ENCODE measurements around the gene LHPP.

The LHPP gene

DNA sequence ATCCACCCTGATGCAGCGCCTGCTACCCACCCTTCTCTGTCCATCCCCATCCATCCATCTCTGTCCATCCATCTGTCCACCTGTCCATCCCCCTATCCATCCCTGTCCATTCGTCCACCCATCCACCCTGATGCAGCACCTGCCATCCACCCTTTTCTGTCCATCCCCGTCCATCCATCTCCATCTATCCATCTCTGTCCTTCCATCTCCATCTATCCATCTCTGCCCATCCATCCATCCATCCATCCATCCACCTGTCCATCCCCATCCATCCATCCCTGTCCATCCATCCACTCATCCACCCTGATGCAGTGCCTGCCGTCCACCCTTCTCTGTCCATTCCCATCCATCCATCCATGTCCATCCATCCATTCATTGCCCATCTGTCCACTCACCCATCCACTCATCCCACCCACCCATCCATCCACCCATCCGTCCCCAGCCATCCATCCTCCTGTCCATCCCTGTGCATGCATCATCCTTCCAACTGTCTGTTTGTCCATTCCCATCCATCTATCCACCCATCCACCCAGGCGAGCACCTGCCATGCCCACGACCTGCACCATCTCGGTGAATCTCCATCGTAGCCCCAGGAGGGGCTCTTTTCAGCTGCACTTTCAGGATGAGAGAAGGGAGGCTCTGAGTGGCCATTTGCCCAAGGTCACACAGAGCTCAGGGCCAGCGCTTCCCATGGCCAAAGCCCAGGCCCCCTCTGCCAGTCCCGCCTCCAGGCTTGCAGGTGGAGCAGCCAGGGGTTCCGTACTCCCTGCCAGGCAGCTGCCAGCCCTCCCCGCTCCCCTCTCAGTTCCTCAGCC, 137.4 kb downstream of the LHPP start:
- H3K4me1 ChIP-seq (ENCODE audit: control insufficient read depth, low read depth, low read length), result no peaks in the 10 kb centered on the region
- no peaks in the 10 kb centered on the region for H3K36me3 ChIP-seq (ENCODE audit: control insufficient read depth, low read depth, low read length)
- H3K4me3 ChIP-seq (ENCODE audit: low read length), result no peak overlapping the region
- H3K27ac ChIP-seq (ENCODE audit: low read length), result no peak overlapping the region
- no peaks in the 10 kb centered on the region for H3K9me3 ChIP-seq (ENCODE audit: control insufficient read depth, low read depth, low read length)
- H3K27me3 ChIP-seq (ENCODE audit: control insufficient read depth, insufficient read depth, low read length), result no peaks in the 10 kb centered on the region
- H3K9ac ChIP-seq (ENCODE audit: low read length), result no peak overlapping the region

DNA sequence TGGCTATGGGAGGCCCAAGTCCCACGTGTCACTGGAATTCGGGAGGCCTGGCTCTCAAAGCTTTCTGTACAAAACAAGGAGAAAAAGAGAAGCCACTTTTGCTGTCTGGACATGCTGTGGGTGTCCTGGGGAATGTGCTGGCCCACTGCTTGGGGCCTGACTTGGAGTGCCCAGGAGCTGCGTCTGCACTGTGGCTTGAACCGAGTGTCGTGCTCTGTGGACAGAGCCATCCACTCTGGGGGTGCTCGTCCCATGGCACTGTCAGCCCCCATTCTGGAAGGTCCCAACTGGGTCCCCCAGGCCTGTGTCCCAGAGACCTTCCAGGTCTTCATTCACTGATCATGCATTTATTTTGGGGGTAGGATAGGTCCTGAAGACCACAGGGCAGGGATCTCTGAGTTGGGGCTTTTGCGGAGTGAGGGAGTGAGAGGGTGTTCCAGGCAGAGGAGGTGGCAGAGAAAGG, 138.0 kb downstream of the LHPP start:
- H3K9me3 ChIP-seq (ENCODE audit: control insufficient read depth, low read depth, low read length), result no peaks in the 10 kb centered on the region
- H3K27ac ChIP-seq (ENCODE audit: low read length), result no peak overlapping the region
- H3K4me3 ChIP-seq (ENCODE audit: low read length), result no peak overlapping the region
- no peaks in the 10 kb centered on the region for H3K4me1 ChIP-seq (ENCODE audit: control insufficient read depth, low read depth, low read length)
- H3K9ac ChIP-seq (ENCODE audit: low read length), result no peak overlapping the region
- H3K27me3 ChIP-seq (ENCODE audit: control insufficient read depth, insufficient read depth, low read length), result no peaks in the 10 kb centered on the region
- no peaks in the 10 kb centered on the region for H3K36me3 ChIP-seq (ENCODE audit: control insufficient read depth, low read depth, low read length)

DNA sequence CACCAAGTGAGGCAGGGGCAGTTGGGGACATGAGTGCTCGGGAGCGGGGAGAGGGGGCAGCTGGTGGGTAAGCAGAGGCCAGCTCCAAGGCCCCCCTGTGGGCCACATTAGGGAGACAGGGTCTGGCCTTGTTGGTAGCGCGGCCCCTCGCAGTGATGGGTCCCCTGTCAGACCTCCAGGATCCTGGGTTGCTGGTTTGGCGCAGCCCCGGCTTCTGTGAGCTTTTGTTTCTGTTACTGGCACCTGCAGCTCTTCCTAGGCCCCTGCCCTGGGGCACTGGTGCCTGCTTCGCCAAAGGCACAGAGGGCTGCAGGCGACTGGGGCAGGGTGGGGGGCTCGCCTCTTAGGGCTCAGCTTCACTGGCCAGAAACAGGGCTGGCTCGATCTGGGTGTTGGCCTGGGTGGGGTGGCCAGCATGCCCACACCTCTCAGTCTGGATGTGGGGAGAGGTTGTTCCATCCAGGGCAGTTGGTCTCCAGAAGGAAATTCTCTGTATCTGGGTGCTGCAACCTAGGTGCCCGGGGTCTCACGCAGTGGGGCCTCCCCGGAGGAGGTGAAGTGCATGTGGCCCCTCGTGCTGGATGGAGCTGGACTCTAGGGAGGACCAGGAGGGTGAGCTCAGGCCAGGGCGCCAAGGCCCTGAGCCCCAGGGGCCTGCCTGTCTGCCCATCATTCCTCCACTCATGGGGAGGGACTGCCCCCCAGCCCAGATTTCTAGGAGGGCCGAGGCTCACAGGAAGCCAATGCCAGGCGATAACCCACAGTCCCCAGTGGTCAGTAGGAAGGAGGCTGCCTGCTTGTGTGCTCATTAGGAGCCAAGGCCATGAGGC, 138.6 kb downstream of the LHPP start:
- Histone ChIP-seq H3K4me3 (ENCODE audit: low read length) (no peak overlapping the region), H3K36me3 (ENCODE audit: control insufficient read depth, low read depth, low read length) (no peaks in the 10 kb centered on the region), H3K9me3 (ENCODE audit: control insufficient read depth, low read depth, low read length) (no peaks in the 10 kb centered on the region), H3K9ac (ENCODE audit: low read length) (no peak overlapping the region), H3K4me1 (ENCODE audit: control insufficient read depth, low read depth, low read length) (no peaks in the 10 kb centered on the region), H3K27me3 (ENCODE audit: control insufficient read depth, insufficient read depth, low read length) (no peaks in the 10 kb centered on the region), H3K27ac (ENCODE audit: low read length) (no peak overlapping the region)

DNA sequence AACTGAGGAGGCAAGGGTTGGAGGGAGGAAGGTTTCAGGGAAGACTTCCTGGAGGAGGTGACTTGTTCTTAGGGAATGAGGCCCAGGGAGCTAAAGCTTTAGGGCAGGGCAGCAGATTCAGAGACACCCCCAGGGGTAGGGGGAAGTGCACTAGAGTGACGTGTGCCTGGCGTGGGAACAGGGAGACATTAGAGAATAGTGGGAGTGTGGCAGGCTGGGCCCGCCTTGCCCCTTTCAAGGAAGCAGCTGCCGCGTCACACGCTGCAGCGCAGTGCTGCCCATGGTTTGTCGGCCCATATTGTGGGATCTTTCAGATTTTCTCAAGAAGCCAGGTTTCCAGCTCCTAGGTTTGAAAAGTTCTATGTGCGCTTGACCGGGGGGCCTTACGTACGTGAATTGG, 139.4 kb downstream of the LHPP start:
- Histone ChIP-seq H3K9ac (ENCODE audit: low read length) (no peak overlapping the region), H3K27me3 (ENCODE audit: control insufficient read depth, insufficient read depth, low read length) (no peaks in the 10 kb centered on the region), H3K27ac (ENCODE audit: low read length) (no peak overlapping the region), H3K9me3 (ENCODE audit: control insufficient read depth, low read depth, low read length) (no peaks in the 10 kb centered on the region), H3K4me1 (ENCODE audit: control insufficient read depth, low read depth, low read length) (no peaks in the 10 kb centered on the region), H3K36me3 (ENCODE audit: control insufficient read depth, low read depth, low read length) (no peaks in the 10 kb centered on the region), H3K4me3 (ENCODE audit: low read length) (no peak overlapping the region)

DNA sequence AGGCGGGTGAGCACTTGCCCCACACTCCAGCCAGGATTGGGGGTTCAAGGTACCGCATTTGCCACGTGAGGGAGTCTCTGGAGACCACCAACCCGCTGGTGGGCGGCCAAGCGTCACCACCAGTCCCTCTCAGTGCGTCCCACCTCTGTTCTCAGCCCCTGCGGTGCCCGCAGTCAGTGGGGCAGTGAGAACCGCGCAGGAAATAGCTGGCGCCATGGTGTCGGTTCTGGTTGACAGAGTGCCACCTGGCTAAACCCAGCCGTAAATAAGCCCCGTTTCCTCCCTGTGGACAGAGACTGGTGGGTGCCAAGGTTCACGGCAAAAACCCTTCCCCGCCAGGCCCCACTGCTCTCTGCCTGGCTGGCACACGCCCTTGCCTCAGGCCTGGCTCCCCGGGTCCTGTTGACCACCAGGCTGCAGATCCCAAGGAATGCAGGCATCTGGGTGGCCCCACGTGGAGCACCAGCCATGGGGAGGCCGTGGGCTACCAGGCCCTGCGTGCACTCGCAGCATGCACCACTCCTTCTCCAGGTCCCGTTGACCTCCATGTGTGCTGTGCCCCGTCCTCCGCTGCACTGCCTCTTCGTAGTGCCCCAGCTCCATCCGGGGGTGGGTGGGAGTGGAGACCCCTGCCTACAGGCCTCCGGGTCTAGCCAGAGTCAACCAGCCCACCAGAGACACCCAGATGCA, 140.0 kb downstream of the LHPP start:
- Histone ChIP-seq H3K36me3 (ENCODE audit: control insufficient read depth, low read depth, low read length) (no peaks in the 10 kb centered on the region), H3K9ac (ENCODE audit: low read length) (no peak overlapping the region), H3K4me1 (ENCODE audit: control insufficient read depth, low read depth, low read length) (no peaks in the 10 kb centered on the region)

DNA sequence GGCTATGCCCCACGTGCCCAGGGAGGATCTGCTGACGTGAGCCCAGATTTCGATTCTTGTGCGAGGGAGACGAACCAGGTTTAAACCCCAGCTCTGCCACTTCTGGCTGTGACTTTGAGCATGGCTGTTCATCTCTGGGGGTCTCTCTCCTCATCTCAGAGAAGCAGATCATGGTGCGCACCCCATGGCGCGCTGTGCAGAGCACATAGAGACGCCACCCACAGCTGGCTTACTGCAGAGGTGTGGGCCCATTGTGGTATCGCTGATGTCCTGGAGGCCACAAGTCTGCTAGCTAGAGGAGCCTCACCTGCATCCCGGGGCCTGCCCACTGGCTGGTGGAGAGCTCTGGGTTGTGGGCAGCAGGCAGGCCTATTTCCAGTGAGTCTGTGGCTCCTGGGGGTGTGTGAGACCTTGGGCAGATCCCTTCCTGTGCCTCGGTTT, 140.5 kb downstream of the LHPP start:
- Histone ChIP-seq H3K9me3 (ENCODE audit: control insufficient read depth, low read depth, low read length) (no peaks in the 10 kb centered on the region), H3K27ac (ENCODE audit: low read length) (no peak overlapping the region)

More for the DNA sequence above, 140.0 kb downstream of the LHPP start:
- Histone ChIP-seq H3K27me3 (ENCODE audit: control insufficient read depth, insufficient read depth, low read length) (no peaks in the 10 kb centered on the region), H3K9me3 (ENCODE audit: control insufficient read depth, low read depth, low read length) (no peaks in the 10 kb centered on the region), H3K27ac (ENCODE audit: low read length) (no peak overlapping the region), H3K4me3 (ENCODE audit: low read length) (no peak overlapping the region)

DNA sequence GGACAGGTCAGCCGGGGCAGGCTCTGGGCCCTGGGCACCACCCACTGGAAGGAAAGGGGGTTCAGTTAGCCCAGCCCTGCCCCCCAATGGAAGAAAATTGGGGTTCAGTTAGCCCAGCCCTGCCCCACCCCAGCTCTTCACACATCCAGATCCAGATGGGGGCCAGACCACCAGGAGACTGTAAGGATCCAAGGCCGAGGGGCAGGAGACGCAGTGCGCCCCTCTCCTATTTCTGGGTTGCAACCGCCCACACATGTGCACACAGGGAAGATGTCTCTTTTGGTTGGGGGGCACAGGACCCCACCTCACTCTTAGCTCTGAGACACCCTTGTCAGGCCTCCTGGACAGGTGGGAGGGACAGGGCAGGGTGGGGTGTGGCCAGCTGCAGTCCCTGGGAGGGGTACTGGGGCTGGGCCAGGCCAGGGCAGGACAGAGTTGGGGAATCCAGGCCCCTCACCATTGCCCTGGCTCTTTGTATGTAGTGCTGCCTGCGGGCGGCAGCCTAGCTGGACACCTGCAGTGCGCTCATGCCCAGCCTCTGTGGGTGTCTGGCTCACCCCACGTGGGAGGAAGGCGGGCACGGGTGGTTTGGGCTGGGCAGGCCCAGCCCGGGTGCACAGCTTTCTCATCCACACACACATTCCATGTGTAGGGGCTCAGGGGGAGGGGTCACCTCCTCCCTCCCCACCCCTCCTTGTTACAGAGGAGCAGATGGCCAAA, 141.2 kb downstream of the LHPP start:
- no peak overlapping the region for H3K9ac ChIP-seq (ENCODE audit: low read length)
- H3K27ac ChIP-seq (ENCODE audit: low read length), result no peak overlapping the region
- no peaks in the 10 kb centered on the region for H3K4me1 ChIP-seq (ENCODE audit: control insufficient read depth, low read depth, low read length)
- no peaks in the 10 kb centered on the region for H3K9me3 ChIP-seq (ENCODE audit: control insufficient read depth, low read depth, low read length)
- H3K4me3 ChIP-seq (ENCODE audit: low read length), result no peak overlapping the region
- no peaks in the 10 kb centered on the region for H3K27me3 ChIP-seq (ENCODE audit: control insufficient read depth, insufficient read depth, low read length)
- no peaks in the 10 kb centered on the region for H3K36me3 ChIP-seq (ENCODE audit: control insufficient read depth, low read depth, low read length)

More for the DNA sequence above, 140.5 kb downstream of the LHPP start:
- H3K4me3 ChIP-seq (ENCODE audit: low read length), result no peak overlapping the region
- H3K9ac ChIP-seq (ENCODE audit: low read length), result no peak overlapping the region
- no peaks in the 10 kb centered on the region for H3K27me3 ChIP-seq (ENCODE audit: control insufficient read depth, insufficient read depth, low read length)
- no peaks in the 10 kb centered on the region for H3K4me1 ChIP-seq (ENCODE audit: control insufficient read depth, low read depth, low read length)
- H3K36me3 ChIP-seq (ENCODE audit: control insufficient read depth, low read depth, low read length), result no peaks in the 10 kb centered on the region

DNA sequence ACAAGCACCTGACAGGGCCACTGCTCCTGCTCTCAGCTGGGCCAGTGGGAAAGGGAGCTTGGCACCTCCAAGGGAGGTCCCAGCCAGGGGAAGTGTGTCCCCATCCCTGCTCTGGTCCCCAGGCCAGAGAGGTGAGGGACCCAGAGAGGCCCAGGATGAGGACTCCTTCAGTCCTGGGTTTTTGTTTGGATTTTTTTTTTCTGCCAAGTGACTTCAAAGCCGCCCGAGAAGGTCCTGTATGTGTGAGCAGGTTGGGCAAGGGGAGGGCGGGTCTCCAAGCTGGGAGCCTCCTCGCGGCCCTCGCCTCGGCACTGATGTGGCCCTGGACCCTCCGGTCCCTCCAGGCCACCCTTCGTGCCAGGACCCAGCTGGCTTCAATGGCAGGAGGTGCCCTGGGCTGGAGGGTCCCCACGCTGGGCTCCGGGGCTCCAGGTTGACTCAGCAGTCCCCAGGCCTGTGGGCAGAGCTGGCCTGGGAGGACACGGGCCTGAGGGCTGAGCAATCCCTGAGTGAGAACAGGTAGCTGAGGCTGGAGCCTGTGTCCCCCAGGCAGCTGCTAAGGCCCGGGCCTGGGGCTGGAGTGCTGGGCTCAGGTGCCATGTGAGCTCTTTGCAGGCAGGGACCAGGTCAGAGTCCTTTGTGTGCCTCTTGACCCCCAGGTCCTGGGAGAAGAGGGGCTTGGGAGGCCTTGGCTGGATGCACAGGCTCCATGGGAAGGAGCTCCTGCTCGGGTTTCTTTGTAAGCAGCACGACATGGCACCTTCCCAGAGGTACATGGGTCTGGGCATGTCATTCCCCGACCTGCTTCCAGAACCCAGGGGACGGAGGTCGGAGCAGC, 142.0 kb downstream of the LHPP start:
- no peak overlapping the region for H3K4me3 ChIP-seq (ENCODE audit: low read length)
- no peaks in the 10 kb centered on the region for H3K36me3 ChIP-seq (ENCODE audit: control insufficient read depth, low read depth, low read length)
- no peaks in the 10 kb centered on the region for H3K9me3 ChIP-seq (ENCODE audit: control insufficient read depth, low read depth, low read length)
- H3K9ac ChIP-seq (ENCODE audit: low read length), result no peak overlapping the region
- H3K27ac ChIP-seq (ENCODE audit: low read length), result no peak overlapping the region
- no peaks in the 10 kb centered on the region for H3K4me1 ChIP-seq (ENCODE audit: control insufficient read depth, low read depth, low read length)
- H3K27me3 ChIP-seq (ENCODE audit: control insufficient read depth, insufficient read depth, low read length), result no peaks in the 10 kb centered on the region

DNA sequence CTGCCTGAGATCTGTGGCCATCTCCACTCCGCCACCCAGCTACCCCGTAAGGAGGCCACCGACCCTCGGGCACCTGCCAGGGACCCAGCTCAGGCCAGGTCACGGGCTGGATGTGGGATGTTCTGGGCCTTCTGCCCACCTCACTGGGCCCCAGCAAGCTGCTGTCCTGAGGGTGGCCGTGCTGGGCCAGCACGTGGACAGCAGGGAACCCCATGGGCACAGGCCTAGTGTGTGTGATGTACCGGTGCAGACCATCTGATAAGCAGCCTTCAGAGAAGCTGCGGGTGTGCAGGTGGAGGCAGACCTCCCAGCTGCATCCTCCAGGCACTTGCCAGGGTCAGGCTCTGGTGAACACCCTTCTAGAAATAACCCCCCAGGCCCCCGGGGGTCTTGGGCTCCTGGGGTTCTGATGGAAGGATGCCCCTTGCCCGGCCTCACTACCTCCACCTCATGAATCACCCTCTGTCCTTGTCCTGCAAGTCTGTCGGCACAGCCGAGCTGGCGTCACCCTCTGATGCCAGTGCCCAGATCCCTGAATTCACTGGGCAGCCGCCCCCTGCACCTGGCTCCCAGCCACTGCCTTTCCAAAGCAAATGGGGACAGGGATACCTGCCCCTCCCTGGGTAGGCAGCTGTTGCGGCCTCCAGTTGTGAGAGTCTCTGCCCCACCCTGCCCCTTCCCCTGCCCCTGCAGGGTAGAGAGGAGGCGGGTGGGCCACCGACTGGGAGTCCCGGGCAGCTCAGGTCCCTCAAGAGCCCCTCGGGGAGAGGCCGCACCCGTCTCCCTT, 142.8 kb downstream of the LHPP start:
- no peaks in the 10 kb centered on the region for H3K27me3 ChIP-seq (ENCODE audit: control insufficient read depth, insufficient read depth, low read length)
- H3K27ac ChIP-seq (ENCODE audit: low read length), result no peak overlapping the region
- no peaks in the 10 kb centered on the region for H3K9me3 ChIP-seq (ENCODE audit: control insufficient read depth, low read depth, low read length)
- no peaks in the 10 kb centered on the region for H3K36me3 ChIP-seq (ENCODE audit: control insufficient read depth, low read depth, low read length)
- H3K9ac ChIP-seq (ENCODE audit: low read length), result no peak overlapping the region
- no peaks in the 10 kb centered on the region for H3K4me1 ChIP-seq (ENCODE audit: control insufficient read depth, low read depth, low read length)
- no peak overlapping the region for H3K4me3 ChIP-seq (ENCODE audit: low read length)

DNA sequence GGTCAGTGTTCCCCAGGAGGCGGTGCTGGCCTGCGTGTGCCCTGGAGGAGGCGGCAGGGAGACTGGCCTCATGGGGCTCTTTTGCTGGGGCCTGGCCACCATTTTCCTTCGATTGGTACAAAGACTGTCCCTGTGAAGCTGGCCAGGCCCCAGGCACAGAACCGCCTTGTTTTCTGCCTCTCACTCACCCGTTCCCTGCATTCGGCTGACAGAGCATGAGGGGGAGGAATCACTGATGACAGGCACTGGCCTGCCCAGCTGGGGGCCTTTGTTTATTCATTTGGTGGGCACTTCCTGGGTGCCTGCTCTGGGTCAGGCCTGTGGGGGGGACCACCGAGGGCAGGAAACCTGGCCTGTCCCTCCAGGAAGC, 143.4 kb downstream of the LHPP start:
- H3K4me3 ChIP-seq (ENCODE audit: low read length), result no peak overlapping the region
- no peaks in the 10 kb centered on the region for H3K4me1 ChIP-seq (ENCODE audit: control insufficient read depth, low read depth, low read length)
- H3K27me3 ChIP-seq (ENCODE audit: control insufficient read depth, insufficient read depth, low read length), result no peaks in the 10 kb centered on the region
- no peak overlapping the region for H3K9ac ChIP-seq (ENCODE audit: low read length)
- H3K9me3 ChIP-seq (ENCODE audit: control insufficient read depth, low read depth, low read length), result no peaks in the 10 kb centered on the region
- H3K27ac ChIP-seq (ENCODE audit: low read length), result no peak overlapping the region
- H3K36me3 ChIP-seq (ENCODE audit: control insufficient read depth, low read depth, low read length), result no peaks in the 10 kb centered on the region
